Subcutaneous abdominal adipose tissue (tissue), 5 donors: ENCODE data around the gene OR6B3.

Experiments used
- H3K27ac ChIP-seq: one replicate; pipeline ENCODE4 v1.7.0; 2013; ENCODE audit warnings: low read depth, mild to moderate bottlenecking, inconsistent platforms, low read length, moderate library complexity
- H3K27me3 ChIP-seq, 5 donors: one replicate each; pipeline ENCODE4 v1.7.0; 2013; ENCODE audit warnings: low read length in 5 of 5, inconsistent platforms in 1 of 5; ENCODE audit not compliant: control insufficient read depth in 5 of 5, insufficient read depth in 4 of 5
- H3K36me3 ChIP-seq, 5 donors: one replicate each; pipeline ENCODE4 v1.7.0; 2013; ENCODE audit warnings: low read length in 5 of 5; ENCODE audit not compliant: control insufficient read depth in 5 of 5, insufficient read depth in 5 of 5
- H3K4me1 ChIP-seq, 5 donors: one replicate each; pipeline ENCODE4 v1.7.0; 2013; ENCODE audit warnings: low read length in 5 of 5, mild to moderate bottlenecking in 3 of 5, moderate library complexity in 1 of 5; ENCODE audit not compliant: control insufficient read depth in 5 of 5, insufficient read depth in 5 of 5
- H3K4me3 ChIP-seq, 5 donors: one replicate each; pipeline ENCODE4 v1.7.0; 2013; ENCODE audit warnings: low read length in 5 of 5, low read depth in 1 of 5
- H3K9ac ChIP-seq, 5 donors: one replicate each; pipeline ENCODE4 v1.7.0; 2013; ENCODE audit warnings: low read length in 5 of 5, mild to moderate bottlenecking in 4 of 5, moderate library complexity in 3 of 5
- H3K9me3 ChIP-seq, 5 donors: one replicate each; pipeline ENCODE4 v1.7.0; 2013; ENCODE audit warnings: low read length in 5 of 5; ENCODE audit not compliant: control insufficient read depth in 5 of 5
- donor health status: healthy.
- donor health status: healthy.
- donor health status: healthy.
- donor health status: healthy.
- donor health status: healthy.

The OR6B3 gene

DNA sequence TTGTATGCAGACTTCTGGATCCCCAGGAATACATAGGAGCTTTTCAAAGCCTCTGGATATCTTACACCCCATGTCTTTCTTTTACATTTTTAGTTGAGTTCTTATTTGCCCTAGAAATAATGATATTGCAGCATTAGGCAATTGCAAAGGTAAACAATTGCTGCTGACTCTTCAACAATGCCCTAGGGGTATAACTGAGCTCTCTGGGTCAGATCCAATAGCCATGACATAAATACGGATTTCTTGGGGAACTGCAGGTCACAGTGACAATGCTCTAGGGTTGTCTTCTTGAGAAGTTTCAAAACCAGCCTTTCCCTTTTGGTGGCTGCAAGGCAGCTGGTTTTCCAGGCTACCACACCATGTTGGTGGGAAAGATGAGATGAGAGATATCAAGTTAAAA lies 16.5 kb upstream of the OR6B3 start:
- Histone ChIP-seq H3K27ac (no peak overlapping the region), H3K4me3 (no peak overlapping the region), H3K9ac (no peak overlapping the region), H3K4me1 (no peaks in the 10 kb centered on the region), H3K27me3 (peaks cover 0 to 2% (median 0%) of the 10 kb centered on the region in 5 donors), H3K36me3 (no peaks in the 10 kb centered on the region), H3K9me3 (peaks cover 0 to 4% (median 0%) of the 10 kb centered on the region in 5 donors)

DNA sequence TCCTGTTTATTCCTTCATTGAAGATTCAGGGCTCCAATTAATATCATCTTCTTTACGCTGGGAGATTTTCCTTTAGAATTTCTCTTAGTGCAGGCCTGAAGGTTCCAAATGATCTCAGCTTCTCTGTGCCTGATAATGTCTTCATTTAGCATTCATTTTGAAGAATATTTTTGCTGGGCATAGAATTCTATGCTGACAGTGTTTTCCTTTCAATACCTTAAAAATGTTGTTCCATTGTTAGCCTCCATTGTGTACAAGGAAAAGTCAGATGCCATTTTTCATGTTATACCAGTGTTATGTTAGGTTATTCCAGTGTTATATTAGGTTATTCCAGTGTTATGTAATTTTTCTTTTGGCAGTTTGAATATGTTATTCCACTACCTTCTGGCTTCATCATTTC lies 14.9 kb upstream of the OR6B3 start:
- H3K36me3 ChIP-seq, result no peaks in the 10 kb centered on the region
- no peak overlapping the region for H3K4me3 ChIP-seq
- no peak overlapping the region for H3K27ac ChIP-seq
- no peaks in the 10 kb centered on the region for H3K27me3 ChIP-seq
- peaks cover 0 to 4% (median 0%) of the 10 kb centered on the region in 5 donors for H3K9me3 ChIP-seq
- no peaks in the 10 kb centered on the region for H3K4me1 ChIP-seq
- H3K9ac ChIP-seq, result no peak overlapping the region

DNA sequence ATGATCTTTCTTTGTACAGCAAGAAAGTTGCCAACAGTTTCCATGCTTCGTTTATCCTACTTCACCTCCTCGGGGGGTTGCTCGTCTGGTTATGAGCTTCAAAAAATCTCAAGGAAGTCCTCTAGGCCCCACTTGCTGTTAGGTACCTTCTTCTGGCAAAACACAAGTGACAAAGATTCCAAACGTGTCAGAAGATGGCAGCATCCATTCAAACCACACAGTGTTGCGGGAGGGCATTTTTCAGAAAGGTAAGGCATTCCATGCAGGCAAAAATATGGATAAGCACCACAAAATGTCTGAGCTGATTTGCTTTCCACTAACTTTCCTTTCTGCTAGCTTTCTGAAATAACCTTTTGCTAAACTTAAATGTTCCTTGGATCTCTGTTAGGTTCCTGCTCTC lies 13.2 kb upstream of the OR6B3 start:
- Histone ChIP-seq H3K4me3 (no peak overlapping the region), H3K27ac (no peak overlapping the region), H3K9me3 (peaks cover 0 to 4% (median 0%) of the 10 kb centered on the region in 5 donors), H3K9ac (no peak overlapping the region), H3K4me1 (no peaks in the 10 kb centered on the region), H3K27me3 (no peaks in the 10 kb centered on the region), H3K36me3 (no peaks in the 10 kb centered on the region)

DNA sequence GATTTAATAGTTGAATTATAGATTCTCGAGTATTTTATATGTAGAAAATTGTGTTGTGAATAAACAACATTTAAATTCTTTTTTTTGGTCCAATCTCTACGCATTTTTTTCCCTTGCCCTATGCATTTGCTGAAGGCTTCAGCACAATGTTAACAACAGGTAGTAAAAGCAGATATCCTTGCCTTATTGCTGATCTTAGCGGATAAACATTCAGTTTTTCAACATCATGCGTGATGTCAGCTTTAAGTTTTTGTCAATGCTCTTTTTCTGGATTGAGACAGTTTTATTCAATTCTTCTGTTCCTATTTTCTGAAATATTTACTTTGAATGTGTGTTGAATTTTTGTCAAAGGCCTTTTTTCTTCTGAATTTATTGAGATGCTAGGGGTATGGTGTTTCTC lies 11.6 kb upstream of the OR6B3 start:
- Histone ChIP-seq H3K27ac (no peak overlapping the region), H3K27me3 (peaks cover 0 to 2% (median 0%) of the 10 kb centered on the region in 5 donors), H3K9ac (no peak overlapping the region), H3K4me3 (no peak overlapping the region), H3K36me3 (no peaks in the 10 kb centered on the region), H3K9me3 (peaks cover 0 to 4% (median 0%) of the 10 kb centered on the region in 5 donors), H3K4me1 (no peaks in the 10 kb centered on the region)

DNA sequence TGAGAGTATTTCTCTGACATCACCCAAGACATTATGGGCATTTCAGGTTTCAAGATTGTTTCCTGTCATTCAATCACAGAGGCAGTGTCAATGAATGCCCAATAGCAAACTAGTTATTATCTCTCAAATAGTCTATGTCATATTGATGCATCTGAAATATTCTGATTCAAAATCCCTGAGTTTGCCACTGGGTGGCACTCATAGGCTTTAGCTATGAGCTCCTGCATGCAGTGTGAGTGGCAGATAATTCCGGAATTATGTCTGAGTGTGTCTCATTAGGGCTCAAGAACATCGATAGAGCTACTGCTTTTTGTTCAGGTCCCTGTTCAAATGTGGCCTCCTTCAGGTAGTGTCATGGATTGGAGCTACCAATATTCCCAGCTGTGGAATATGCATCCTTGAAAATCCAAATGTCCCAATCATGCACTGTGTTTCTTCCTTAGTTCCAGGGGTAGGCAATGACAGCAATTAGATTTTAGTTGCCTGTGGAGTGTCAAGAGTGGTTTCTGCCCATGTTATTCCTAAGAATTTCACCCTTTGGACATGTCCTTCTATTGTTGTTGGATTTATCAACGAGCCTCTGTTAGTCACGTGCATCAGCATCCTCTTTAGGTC lies 7.8 kb upstream of the OR6B3 start:
- no peak overlapping the region for H3K4me3 ChIP-seq
- H3K36me3 ChIP-seq, result no peaks in the 10 kb centered on the region
- peaks cover 2 to 19% (median 15%) of the 10 kb centered on the region in 5 donors for H3K27me3 ChIP-seq
- H3K4me1 ChIP-seq, result no peaks in the 10 kb centered on the region
- no peak overlapping the region for H3K27ac ChIP-seq
- H3K9me3 ChIP-seq, result no peaks in the 10 kb centered on the region
- no peak overlapping the region for H3K9ac ChIP-seq

DNA sequence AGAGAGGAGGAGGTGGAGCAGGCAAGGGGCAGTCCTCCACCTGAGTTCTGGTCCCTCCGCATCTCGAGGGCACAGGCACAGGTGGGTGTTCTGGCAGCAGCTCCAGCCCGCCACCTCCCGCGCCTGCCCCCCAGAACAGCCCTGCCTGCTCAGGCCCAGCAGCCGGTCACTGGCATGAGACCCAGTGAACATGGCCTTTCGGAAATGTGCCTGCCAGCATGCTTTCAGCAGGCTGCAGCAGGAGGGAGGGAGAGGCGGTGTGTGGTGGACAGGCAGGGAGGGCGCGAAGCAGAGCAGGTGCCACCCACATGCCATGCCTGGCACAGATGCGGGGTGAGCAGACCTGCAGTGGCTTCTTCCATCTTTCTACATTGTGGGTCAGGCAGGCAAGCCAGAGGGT lies 3.4 kb upstream of the OR6B3 start:
- Histone ChIP-seq H3K4me3 (no peak overlapping the region), H3K36me3 (no peaks in the 10 kb centered on the region), H3K27ac (no peak overlapping the region), H3K9me3 (no peaks in the 10 kb centered on the region), H3K27me3 (peaks cover 20 to 49% (median 43%) of the 10 kb centered on the region in 5 donors), H3K9ac (no peak overlapping the region), H3K4me1 (no peaks in the 10 kb centered on the region)

DNA sequence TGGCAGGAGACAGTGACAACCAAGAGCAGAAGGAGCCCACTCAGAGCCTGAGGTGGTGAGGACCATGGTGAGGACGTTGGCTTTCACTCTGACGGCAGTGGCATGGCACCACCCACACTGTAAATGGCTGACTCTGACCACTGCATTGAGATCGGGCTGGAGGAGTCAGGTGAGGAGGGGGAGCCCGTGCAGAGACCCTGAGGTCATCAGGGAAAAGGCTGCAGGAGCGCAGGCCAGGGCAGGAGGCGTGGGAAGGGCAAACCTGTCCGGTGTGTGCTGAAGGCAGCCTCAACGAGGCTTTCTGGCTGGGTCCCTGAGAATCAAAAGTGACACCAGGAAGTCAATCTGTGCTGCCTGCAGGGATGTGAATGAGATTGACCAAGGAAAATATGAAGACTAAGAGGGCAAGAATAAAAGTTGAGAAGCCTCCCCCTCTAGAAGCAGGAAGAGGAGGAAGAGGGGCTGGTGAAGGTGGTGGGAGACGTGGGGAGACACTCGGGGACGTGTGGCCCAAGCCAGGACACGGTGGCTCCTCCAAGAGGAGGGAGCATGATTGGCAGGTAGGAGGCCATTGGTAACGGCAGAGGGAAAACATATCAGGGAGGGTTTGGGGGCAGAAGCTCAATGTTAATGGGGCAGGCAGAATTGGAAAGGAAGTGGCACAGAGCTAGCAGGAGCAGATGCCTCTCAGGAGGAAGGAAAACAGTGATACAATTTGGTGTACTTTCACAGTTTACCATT lies 2.0 kb upstream of the OR6B3 start:
- Histone ChIP-seq H3K36me3 (no peaks in the 10 kb centered on the region), H3K4me1 (no peaks in the 10 kb centered on the region), H3K9ac (no peak overlapping the region), H3K4me3 (no peak overlapping the region), H3K27ac (no peak overlapping the region), H3K9me3 (no peaks in the 10 kb centered on the region), H3K27me3 (peaks cover 20 to 51% (median 43%) of the 10 kb centered on the region in 5 donors)

DNA sequence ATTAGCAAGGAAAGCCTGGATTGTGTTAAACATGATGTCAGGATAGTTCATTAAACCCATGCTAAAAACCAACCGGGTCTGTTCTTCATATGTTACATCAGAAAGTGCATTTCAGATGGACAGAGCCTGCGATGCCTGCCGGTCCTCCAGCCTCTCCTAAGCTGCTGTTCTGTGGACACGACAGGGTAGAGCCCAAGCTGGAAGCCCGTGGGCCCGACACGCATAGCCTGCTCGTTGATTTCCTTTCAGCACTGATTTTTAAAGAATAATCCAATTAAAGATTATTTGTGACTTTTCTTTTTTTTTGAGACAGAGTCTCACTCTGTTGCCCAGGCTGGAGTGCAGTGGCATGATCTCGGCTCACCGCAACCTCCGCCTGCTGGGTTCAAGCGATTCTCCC lies 797 bp downstream of the OR6B3 start:
- no peaks in the 10 kb centered on the region for H3K4me1 ChIP-seq
- H3K36me3 ChIP-seq, result no peaks in the 10 kb centered on the region
- no peak overlapping the region for H3K4me3 ChIP-seq
- H3K9me3 ChIP-seq, result no peaks in the 10 kb centered on the region
- H3K27ac ChIP-seq, result no peak overlapping the region
- H3K9ac ChIP-seq, result no peak overlapping the region
- H3K27me3 ChIP-seq, result peaks cover 20 to 58% (median 49%) of the 10 kb centered on the region in 5 donors

DNA sequence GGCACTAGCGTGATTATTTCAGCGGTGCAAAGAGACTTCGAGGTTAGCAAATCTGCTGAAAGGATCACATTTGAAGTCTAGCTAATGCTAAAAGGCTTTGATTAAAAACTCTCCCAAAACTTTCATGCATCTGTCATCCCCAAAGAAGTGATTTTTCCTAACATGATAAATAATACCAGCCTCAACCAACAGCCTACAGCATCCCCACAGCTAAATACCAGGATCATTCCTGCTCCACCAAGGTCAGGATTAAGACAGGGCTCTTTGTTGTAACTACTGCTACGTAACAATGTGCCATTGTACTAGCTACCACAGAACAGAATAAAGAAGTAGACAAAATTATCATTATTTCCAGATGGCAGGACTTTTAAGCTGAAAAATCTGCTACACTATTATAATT lies 1.6 kb downstream of the OR6B3 start:
- Histone ChIP-seq H3K27me3 (peaks cover 20 to 50% (median 45%) of the 10 kb centered on the region in 5 donors), H3K4me3 (no peak overlapping the region), H3K27ac (no peak overlapping the region), H3K9ac (no peak overlapping the region), H3K4me1 (no peaks in the 10 kb centered on the region), H3K9me3 (no peaks in the 10 kb centered on the region), H3K36me3 (no peaks in the 10 kb centered on the region)

DNA sequence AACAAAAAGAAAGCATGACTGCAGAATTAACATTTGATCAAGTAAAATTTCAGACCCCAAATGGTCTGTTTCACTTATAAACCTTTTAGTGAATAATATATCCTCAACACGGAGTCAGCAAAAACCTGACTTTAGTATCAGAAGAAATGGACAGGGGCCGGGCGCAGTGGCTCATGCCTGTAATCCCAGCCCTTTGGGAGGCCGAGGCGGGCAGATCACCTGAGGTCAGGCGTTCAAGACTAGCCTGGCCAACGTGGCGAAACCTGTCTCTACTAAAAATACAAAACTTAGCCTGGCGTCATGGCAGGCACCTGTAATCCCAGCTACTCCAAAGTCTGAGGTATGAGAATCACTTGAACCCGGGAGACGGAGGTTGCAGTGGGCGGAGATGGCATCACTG lies 3.0 kb downstream of the OR6B3 start:
- Histone ChIP-seq H3K9me3 (no peaks in the 10 kb centered on the region), H3K9ac (no peak overlapping the region), H3K27me3 (peaks cover 16 to 41% (median 40%) of the 10 kb centered on the region in 5 donors), H3K36me3 (no peaks in the 10 kb centered on the region), H3K27ac (no peak overlapping the region), H3K4me1 (no peaks in the 10 kb centered on the region), H3K4me3 (no peak overlapping the region)
